NAMALWA (cell line): ENCODE measurements around the gene DNAH14.
"Not testable (repeated sequence)": the region's sequence is repeated elsewhere in the genome, so short reads cannot be mapped to it uniquely, and the experiment has no call there.

Experiments
- DNase-seq: peaks from one replicate; pipeline ENCODE4 v3.0.0-alpha.2; 2015; ENCODE audit warnings: low spot score

Gene DNAH14

GRCh38 chr1:225257081-225257480, 327.6 kb downstream of the DNAH14 start:
- DNase-seq: no peak

GRCh38 chr1:225258811-225259210, 329.3 kb downstream of the DNAH14 start:
- DNase-seq: no peak

GRCh38 chr1:225259542-225259941, 330.1 kb downstream of the DNAH14 start:
- DNase-seq: no peak

DNA sequence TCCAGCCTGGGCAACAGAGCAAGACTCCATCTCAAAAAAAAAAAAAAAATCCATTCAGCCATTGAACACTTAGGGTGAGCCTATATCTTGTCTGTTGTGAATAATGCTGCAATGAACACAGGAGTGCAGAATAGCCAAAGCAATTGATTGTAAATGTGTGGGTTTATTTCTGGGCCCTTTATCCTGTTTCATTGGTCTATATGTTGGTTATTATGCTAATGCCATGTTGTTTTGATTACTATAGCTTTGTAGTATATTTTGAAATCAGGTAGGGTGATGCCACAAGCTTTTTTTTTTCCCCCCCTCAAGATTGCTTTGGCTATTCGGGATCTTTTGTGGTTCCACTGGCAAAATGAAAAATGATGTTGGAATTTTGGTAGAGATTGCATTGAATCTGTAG, 330.8 kb downstream of the DNAH14 start:
- DNase-seq: no peak

DNA sequence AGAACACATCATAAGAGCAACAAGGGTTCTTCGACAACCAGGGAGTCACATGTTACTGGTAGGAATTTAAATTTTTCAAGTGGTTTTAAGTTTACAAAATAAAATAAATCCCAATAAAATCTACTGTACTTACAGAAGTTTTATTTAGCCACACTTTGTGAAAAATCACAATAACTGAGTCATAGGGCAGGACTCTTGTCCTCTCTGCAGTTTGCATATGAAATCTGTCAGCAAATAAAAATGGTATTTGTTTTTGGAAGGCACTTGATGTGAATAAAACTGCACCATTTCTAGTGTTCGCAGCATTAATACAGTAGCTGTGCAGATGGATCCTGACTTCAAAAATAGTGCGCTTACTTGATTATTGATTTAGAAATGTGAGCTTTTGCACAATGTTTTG, 348.0 kb downstream of the DNAH14 start:
- no peak for DNase-seq

GRCh38 chr1:225280563-225280962, 351.1 kb downstream of the DNAH14 start:
- no peak for DNase-seq

DNA sequence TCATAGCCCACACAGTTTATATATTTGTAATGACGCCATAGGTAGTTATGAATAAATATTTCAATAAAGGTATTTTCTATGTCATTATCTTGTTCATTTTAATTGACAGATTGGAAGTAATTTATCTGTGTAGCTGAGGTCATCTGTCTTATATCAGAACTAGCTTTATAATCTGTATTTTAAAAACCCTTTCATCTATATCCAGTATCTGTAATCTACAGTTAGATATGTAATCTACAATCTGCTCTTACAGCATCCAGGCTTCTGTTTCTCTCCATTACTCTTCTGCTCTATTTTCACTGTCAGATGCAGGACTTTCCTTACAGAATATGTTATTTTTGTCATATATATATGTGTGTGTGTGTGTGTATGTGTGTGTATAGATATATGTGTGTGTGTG, 360.8 kb downstream of the DNAH14 start:
- no peak for DNase-seq

GRCh38 chr1:225299624-225300023, 370.1 kb downstream of the DNAH14 start:
- no peak for DNase-seq

- no peak for DNase-seq
Observed at GRCh38 chr1:225300381-225300780, 370.9 kb downstream of the DNAH14 start.

- no peak for DNase-seq
Observed at GRCh38 chr1:225304996-225305395, 375.5 kb downstream of the DNAH14 start.

- DNase-seq: not testable (repeated sequence)
Observed at GRCh38 chr1:225310544-225310943, 381.1 kb downstream of the DNAH14 start.

GRCh38 chr1:225318706-225319575, 389.5 kb downstream of the DNAH14 start:
- peak; percentile 64 for DNase-seq

DNA sequence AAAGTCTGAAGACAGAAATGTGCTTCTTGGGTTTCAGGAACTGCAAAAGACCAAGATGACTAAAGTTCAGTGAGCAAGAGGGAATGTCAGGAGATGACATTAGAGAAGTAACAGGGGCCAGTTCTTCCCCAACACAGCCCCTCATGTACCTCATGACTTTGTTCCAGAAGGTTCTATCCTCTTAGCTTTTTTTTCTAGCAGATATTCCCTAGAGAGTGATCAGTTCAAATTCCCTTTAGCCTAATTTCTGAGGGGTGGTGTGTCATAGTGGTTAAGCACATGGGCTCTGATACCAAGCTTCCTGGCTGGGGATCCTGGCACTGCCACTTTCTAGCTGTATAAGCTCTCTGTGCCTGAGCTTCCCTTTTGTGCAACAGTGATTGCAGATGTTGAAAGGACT, 390.4 kb downstream of the DNAH14 start:
- no peak for DNase-seq

DNA sequence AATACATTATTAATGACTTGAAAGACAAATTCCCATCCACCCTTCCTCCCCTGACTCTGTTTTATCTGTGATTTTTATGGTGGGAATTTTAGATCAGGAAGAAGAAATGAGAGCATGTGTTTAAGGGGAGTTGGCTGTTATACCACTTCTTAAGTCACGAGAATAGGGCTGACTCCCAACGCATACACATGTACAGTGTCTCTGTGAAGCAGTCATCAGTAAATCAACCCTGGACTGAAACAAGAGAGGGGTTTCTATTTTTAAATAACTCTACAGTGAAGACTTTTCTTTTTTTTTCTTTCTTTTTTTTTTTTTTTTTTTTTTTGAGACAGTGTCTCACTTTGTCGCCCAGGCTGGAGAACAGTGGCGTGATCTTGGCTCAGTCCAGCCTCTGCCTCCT, 392.3 kb downstream of the DNAH14 start:
- no peak for DNase-seq

DNA sequence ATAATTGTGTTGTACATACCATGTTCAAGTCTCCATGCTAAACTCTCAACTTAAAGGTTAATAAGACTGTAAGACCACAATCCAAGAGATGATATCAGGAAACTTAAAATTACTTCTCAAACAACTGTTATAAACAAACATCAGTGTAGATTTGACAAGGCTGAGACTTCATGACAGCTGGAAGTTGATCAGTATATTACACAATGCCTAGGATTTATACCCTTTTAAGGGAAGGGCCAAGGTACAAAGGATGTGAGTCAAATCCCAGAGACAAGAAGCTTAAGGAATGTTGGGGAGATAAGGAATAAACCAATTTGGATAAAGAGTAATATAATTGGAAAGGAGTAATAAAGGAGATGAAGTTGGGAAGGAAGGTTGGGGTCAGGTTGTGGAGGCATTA, 399.6 kb downstream of the DNAH14 start:
- no peak for DNase-seq

DNA sequence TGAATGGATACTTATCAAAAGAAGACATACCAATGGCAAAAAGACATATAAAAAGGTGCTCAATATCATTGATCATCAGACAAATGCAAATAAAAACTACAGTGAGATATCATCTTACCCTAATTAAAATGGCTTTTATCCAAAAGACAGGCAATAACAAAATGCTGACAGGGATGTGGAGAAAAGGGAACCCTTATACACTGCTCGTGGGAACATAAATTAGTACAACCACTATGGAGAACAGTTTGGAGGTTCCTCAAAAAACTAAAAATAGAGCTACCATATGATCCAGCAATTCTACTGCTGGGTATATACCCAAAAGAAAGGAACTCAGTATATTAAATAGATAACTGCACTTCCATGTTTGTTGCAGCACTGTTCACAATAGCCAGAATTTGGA, 400.5 kb downstream of the DNAH14 start:
- not testable (repeated sequence) for DNase-seq

DNA sequence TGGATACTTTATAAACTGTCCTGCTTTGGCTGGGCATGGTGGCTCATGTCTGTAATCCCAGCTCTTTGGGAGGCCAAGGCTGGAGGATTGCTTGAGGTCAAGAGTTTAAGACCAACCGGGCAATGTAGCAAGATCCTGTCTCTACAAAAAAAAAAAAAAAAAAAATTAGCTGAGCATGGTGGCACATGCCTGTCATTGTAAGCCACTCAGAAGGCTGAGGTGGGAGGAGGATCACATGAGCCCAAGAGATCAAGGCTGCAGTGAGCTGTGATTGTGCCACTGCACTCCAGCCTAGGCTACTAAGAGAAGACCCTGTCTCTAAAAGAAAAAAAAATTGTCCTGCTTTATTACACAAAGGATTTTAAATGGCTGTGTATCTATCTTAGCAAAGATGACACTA, 403.2 kb downstream of the DNAH14 start:
- no peak for DNase-seq

- DNase-seq: not testable (repeated sequence)
Observed at GRCh38 chr1:225335098-225335778, 405.8 kb downstream of the DNAH14 start.

- no peak for DNase-seq
Observed at GRCh38 chr1:225338545-225338944, 409.1 kb downstream of the DNAH14 start.

GRCh38 chr1:225341642-225342041, 412.2 kb downstream of the DNAH14 start:
- DNase-seq: no peak

DNA sequence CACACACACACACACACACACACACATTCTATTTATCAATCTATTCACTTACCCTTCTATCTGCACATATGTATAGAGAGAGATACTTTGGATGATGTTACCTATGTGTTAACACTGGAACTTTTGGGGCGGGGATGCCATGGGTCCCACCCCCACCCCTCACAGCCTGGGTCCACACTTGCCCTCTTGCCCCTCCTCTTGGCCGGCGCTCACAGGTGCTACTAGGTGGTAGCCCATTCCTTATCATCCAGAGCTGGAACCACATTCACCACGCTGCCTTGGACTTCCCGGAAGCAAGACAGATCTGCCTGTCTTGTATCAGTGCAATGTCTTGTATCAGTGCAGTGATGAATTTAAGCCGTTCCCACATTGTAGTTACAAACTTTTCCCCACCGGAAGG, 413.2 kb downstream of the DNAH14 start:
- DNase-seq: no peak

- DNase-seq: peak; percentile 56
Observed at GRCh38 chr1:225343618-225344017, 414.1 kb downstream of the DNAH14 start.

DNA sequence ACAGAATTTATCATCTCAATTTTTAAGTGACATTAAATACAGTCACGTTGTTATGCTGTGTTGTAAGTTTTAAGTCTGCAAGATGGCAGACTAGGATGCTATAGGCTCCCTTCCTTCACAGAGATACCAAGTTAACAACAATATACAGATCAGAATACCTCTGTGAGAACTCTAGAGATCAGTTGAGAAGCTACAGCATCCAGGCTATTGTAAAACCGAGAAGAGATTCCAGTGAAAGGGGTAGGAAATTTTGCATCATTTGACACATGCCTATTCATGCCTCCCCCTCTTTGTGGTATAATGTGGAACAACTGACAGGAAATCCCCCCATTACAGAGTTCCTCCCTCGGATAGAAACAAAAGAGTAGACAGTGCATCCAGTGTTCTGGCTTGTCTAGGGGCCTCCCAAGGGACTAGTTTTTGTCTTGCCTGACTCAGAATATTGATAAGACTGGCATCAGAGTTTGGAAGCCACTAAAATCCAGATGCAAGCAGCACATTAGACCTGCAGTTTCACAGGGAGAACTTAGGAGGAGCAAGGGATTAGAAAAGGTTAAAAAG, 417.7 kb downstream of the DNAH14 start:
- no peak for DNase-seq
